Smooth muscle cell (in vitro differentiated cells): ENCODE measurements around the gene ISOC1. TPM values are rescaled to one million over a fixed set of nuclear protein-coding genes. Genes with fewer than 3 reads are reported as not detected.

ENCODE experiments used
- DNase-seq: peaks from one replicate; lab custom pipeline; 2025; ENCODE audit not compliant: unreplicated experiment; lab: John Stamatoyannopoulos, UW
- H2AFZ ChIP-seq: fragments of 200-600 bp; sonication (generic); 2 replicates; pipeline ENCODE4 v1.6.0; 2016; ENCODE audit warnings: antibody characterized with exemption, low read depth, mild to moderate bottlenecking
- H3F3A ChIP-seq: fragments of 200-600 bp; sonication (generic); 2 replicates; pipeline ENCODE4 v1.6.0; 2017; ENCODE audit warnings: antibody characterized with exemption, low read depth
- H3K27ac ChIP-seq: fragments of 200-600 bp; sonication (generic); 2 replicates; pipeline ENCODE4 v1.5.1; 2016; ENCODE audit warnings: low read depth, mild to moderate bottlenecking
- H3K27me3 ChIP-seq: fragments of 200-600 bp; sonication (generic); 2 replicates; pipeline ENCODE4 v1.6.1; 2016; ENCODE audit warnings: low read depth, mild to moderate bottlenecking
- H3K36me3 ChIP-seq: fragments of 200-600 bp; sonication (generic); 2 replicates; pipeline ENCODE4 v1.5.1; 2016; ENCODE audit warnings: low read depth
- H3K4me1 ChIP-seq: fragments of 200-600 bp; sonication (generic); 2 replicates; pipeline ENCODE4 v1.5.1; 2016; ENCODE audit warnings: low read depth
- H3K4me2 ChIP-seq: fragments of 200-600 bp; sonication (generic); 2 replicates; pipeline ENCODE4 v1.6.0; 2016; ENCODE audit warnings: mild to moderate bottlenecking
- H3K4me3 ChIP-seq: fragments of 200-600 bp; sonication (generic); 2 replicates; pipeline ENCODE4 v1.5.1; 2016; ENCODE audit warnings: mild to moderate bottlenecking
- H3K79me2 ChIP-seq: fragments of 200-600 bp; sonication (generic); 2 replicates; pipeline ENCODE4 v1.6.0; 2016; ENCODE audit warnings: low read depth, mild to moderate bottlenecking
- H3K9ac ChIP-seq: fragments of 200-600 bp; sonication (generic); 2 replicates; pipeline ENCODE4 v1.6.0; 2016; ENCODE audit warnings: low read depth
- H3K9me3 ChIP-seq: fragments of 200-600 bp; sonication (generic); replicated peaks from 2 replicates; pipeline ENCODE4 v1.5.1; 2016; ENCODE audit warnings: low read depth
- H4K20me1 ChIP-seq: fragments of 200-600 bp; sonication (generic); 2 replicates; pipeline ENCODE4 v1.6.0; 2016; ENCODE audit warnings: low read depth
- CTCF ChIP-seq: fragments of 200-600 bp; sonication (generic); IDR thresholded peaks from 2 replicates; pipeline ENCODE4 v1.5.1; 2017; ENCODE audit warnings: borderline replicate concordance, mild to moderate bottlenecking, antibody characterized with exemption; ENCODE audit not compliant: insufficient read depth, poor library complexity, severe bottlenecking
- WGBS: methylation state at CpG from one replicate; pipeline ENCODE4 v1.1.7; 2016; ENCODE audit warnings: low lambda C conversion rate; 5-methylcytosine and 5-hydroxymethylcytosine counted together
- polyA plus RNA-seq: library from polyadenylated mRNA; unstranded; fragments of >200 nt; fragmentation: Nextera tagmentation; extraction: Ambion mirVana; gene quantifications from 2 replicates; pipeline ENCODE4 v1.2.1, GENCODE V29; 2016
- total RNA-seq: library from RNA; depleted of rRNA; stranded (reverse); fragments of >200 nt; gene quantifications from 2 replicates; pipeline ENCODE4 v1.2.3, GENCODE V29; 2014

Gene ISOC1
- total and polyA plus RNA-seq, 2 experiments from 2014 or later: 15.3 to 16.2 TPM

- no peak for TF ChIP-seq CTCF
- Histone ChIP-seq H3K9ac (no peak overlapping the region), H3K4me3 (no peak overlapping the region)
Observed at GRCh38 chr5:129137637-129138036, 43.1 kb downstream of the ISOC1 start.

GRCh38 chr5:129141078-129141477, 46.5 kb downstream of the ISOC1 start:
- no peak for TF ChIP-seq CTCF
- no peaks in the 10 kb centered on the region for H3K9me3 ChIP-seq
- H4K20me1 ChIP-seq: no peaks in the 10 kb centered on the region
- DNase-seq: no peak
- no peaks in the 10 kb centered on the region for H3K79me2 ChIP-seq
- H2AFZ ChIP-seq: no peak overlapping the region
- no peaks in the 10 kb centered on the region for H3F3A ChIP-seq
- H3K4me1 ChIP-seq: no peaks in the 10 kb centered on the region
- H3K4me3 ChIP-seq: no peak overlapping the region
- H3K27me3 ChIP-seq: no peaks in the 10 kb centered on the region
- no peak overlapping the region for H3K4me2 ChIP-seq
- WGBS: 88% methylated on average over 4 of the region's 4 CpGs
- no peaks in the 10 kb centered on the region for H3K36me3 ChIP-seq
- H3K27ac ChIP-seq: no peak overlapping the region
- H3K9ac ChIP-seq: no peak overlapping the region

More at GRCh38 chr5:129137637-129138036, 43.1 kb downstream of the ISOC1 start:
- no peak for DNase-seq
- Histone ChIP-seq H3K36me3 (no peaks in the 10 kb centered on the region), H3K9me3 (no peaks in the 10 kb centered on the region), H3K4me2 (no peak overlapping the region), H3K79me2 (no peaks in the 10 kb centered on the region), H3K27ac (no peak overlapping the region), H3K4me1 (no peaks in the 10 kb centered on the region), H3K27me3 (no peaks in the 10 kb centered on the region), H4K20me1 (no peaks in the 10 kb centered on the region), H2AFZ (no peak overlapping the region), H3F3A (no peaks in the 10 kb centered on the region)

GRCh38 chr5:129141696-129142095, 47.1 kb downstream of the ISOC1 start:
- no peak for TF ChIP-seq CTCF
- H3K4me2 ChIP-seq: peak overlapping the region; percentile 25

GRCh38 chr5:129155876-129156275, 61.3 kb downstream of the ISOC1 start:
- 94% methylated on average over 3 of the region's 3 CpGs for WGBS

More at GRCh38 chr5:129141696-129142095, 47.1 kb downstream of the ISOC1 start:
- Histone ChIP-seq H3K79me2 (no peaks in the 10 kb centered on the region), H3K4me3 (no peak overlapping the region), H2AFZ (no peak overlapping the region), H4K20me1 (no peaks in the 10 kb centered on the region), H3K9ac (no peak overlapping the region), H3K9me3 (no peaks in the 10 kb centered on the region), H3F3A (no peaks in the 10 kb centered on the region), H3K27ac (no peak overlapping the region), H3K4me1 (no peaks in the 10 kb centered on the region), H3K27me3 (no peaks in the 10 kb centered on the region), H3K36me3 (no peaks in the 10 kb centered on the region)
- DNase-seq: no peak
- WGBS: 63% methylated on average over 2 of the region's 2 CpGs

More at GRCh38 chr5:129155876-129156275, 61.3 kb downstream of the ISOC1 start:
- TF ChIP-seq CTCF: no peak
- H3F3A ChIP-seq: no peaks in the 10 kb centered on the region
- no peaks in the 10 kb centered on the region for H3K79me2 ChIP-seq
- H3K36me3 ChIP-seq: no peaks in the 10 kb centered on the region
- no peak overlapping the region for H2AFZ ChIP-seq
- no peaks in the 10 kb centered on the region for H3K27me3 ChIP-seq
- H3K4me1 ChIP-seq: no peaks in the 10 kb centered on the region
- no peak overlapping the region for H3K9ac ChIP-seq
- no peak for DNase-seq
- no peaks in the 10 kb centered on the region for H3K9me3 ChIP-seq
- H3K27ac ChIP-seq: no peak overlapping the region
- H4K20me1 ChIP-seq: no peaks in the 10 kb centered on the region
- no peak overlapping the region for H3K4me2 ChIP-seq
- H3K4me3 ChIP-seq: no peak overlapping the region
